Coronary artery (tissue), 2 donors: ENCODE data around the gene USP12.
A peak's percentile ranks its signal among the peaks of the same experiment; 100 is the strongest.

Source experiments
- DNase-seq: peaks from one replicate; pipeline ENCODE4 v3.0.0-alpha.2; 2017; ENCODE audit warnings: low spot score
- H3K27ac ChIP-seq, 2 donors: fragments of 200-600 bp; sonication (generic); one replicate each; pipeline ENCODE4 v1.5.1; 2016 to 2019
- H3K4me3 ChIP-seq: fragments of 200-600 bp; sonication (generic); 2 replicates; pipeline ENCODE4 v1.5.1; 2016; ENCODE audit warnings: mild to moderate bottlenecking, moderate library complexity
- TF ChIP-seq, protein P1 (sequence below): fragments of 200-600 bp; sonication (generic); IDR thresholded peaks from one replicate; pipeline ENCODE4 v1.5.1; 2019; ENCODE audit warnings: antibody characterized with exemption

Gene USP12

DNA sequence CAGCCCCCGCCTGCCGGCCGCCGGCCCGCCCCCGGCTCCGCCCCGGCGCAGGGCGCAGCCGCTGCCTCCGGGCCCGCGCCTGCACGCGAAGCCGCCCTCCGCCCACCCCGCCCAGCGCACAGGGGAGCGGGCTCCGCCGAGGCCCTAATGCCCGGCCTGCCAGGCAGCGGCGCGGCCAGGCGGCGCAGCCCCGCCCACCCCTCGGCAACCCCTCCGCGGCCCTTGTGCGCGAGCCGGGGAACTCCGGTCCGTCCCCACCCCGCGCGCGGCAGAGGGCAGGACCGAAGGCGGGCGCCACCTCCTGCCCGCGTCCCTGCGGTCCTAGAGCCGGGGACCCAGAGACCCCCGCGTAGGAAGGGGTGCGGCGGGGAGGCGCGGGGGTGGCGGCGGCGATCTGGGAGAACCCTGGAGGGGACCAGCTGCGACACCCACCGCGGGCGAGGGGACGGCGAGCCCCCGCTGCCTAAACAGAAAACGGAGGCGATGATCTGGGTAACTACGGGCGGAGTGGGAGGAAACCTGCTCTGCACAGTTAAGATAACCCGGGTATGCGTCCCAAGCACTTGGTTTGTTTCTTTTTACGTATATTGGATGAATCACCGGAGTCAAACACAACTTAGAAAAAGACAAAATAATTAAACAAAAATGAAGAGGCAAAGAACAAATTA lies 350 bp upstream of the USP12 start:
- peak; percentile 96 for DNase-seq
- H3K4me3 ChIP-seq: peak overlapping the region; percentile 92
- TF ChIP-seq, protein P1, sequence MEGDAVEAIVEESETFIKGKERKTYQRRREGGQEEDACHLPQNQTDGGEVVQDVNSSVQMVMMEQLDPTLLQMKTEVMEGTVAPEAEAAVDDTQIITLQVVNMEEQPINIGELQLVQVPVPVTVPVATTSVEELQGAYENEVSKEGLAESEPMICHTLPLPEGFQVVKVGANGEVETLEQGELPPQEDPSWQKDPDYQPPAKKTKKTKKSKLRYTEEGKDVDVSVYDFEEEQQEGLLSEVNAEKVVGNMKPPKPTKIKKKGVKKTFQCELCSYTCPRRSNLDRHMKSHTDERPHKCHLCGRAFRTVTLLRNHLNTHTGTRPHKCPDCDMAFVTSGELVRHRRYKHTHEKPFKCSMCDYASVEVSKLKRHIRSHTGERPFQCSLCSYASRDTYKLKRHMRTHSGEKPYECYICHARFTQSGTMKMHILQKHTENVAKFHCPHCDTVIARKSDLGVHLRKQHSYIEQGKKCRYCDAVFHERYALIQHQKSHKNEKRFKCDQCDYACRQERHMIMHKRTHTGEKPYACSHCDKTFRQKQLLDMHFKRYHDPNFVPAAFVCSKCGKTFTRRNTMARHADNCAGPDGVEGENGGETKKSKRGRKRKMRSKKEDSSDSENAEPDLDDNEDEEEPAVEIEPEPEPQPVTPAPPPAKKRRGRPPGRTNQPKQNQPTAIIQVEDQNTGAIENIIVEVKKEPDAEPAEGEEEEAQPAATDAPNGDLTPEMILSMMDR: no peak
- peak overlapping the region; percentile 96 for H3K27ac ChIP-seq

DNA sequence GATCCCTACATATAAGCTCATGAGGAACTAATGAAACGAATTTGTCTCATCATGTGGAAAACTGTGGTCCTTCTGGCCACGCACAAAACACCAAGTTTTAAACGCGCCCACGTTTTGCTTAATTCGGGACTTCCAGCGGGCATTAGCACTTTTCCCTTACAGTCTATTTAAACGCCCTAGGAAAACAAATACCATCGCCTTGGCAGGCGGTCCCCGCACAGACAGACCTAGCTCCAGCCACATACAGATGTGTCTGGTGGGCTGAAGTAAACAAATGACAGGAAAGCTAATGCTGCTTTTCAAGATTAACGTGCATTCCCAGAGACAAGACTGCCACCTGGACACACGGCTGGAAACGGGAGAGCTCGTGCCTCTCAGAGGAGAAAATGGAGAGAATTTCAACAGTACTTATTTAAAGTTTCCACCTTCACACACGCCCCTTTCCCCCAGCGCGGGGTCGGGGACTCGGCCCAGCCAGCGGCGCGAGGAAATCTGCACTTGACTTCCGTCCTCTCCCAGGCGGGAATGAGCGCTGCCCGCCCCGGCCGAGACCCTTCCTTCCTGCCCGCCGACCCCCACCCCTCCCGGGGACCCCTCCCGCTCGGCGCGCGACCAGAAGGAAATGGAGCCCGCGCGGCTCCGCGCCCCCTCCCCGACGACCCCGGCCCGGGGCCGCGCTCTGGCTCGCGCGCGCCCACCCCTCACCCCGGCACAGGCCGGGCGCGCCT lies 931 bp downstream of the USP12 start:
- TF ChIP-seq, protein P1: no peak
- Histone ChIP-seq H3K27ac (peak overlapping the region; percentile 91 to 96), H3K4me3 (peak overlapping the region; percentile 92)
- no peak for DNase-seq

DNA sequence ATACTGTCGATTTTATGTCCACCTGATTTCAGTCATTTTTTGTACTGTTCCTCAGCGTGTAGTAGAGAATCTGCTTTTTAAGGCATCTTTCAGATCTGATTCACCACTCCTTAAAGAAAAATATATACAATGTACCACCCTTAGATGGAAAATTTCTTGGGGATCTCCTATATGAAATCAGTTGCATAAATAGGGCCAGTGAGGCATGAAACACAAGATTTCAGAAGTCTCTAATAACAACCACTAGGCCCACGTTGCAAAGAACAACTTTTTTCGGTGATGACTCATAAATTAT lies 1.4 kb downstream of the USP12 start:
- Histone ChIP-seq H3K4me3 (peak overlapping the region; percentile 92), H3K27ac (peak overlapping the region; percentile 91 to 96)
- TF ChIP-seq, protein P1: no peak
- DNase-seq: no peak

DNA sequence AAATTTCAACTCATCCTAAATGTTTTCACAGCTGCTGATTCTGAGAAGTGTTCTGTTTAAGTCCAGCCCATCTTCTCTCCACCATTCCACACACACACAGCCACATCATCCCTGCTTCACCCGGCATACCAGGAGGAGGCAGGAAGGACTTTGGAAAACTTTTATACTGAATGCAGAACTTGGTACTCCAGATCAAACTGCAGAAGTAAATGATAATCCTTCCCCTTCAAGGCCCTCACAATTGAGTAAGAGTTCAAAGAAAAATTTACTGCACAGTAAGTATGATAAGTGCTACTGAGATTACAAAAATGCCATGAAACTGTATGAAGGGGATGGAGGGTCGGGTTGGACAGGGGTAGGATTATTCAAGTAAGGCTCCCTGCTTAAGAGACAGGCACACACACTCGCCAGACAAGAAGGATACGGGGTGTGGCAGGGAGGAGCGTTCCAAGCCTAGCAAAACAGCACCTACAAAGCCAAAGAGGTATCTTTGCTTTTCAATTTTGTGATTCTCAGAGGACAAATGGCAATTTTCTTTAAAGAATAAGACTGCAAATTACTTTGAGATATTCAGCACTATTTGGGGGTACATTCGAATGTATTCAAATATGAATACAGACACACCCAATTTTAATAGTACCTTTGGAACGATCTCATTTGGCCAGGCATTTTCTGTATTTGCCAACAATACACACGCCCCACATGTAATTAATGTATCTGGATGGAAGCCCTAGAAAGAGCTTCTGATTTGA lies 2.5 kb downstream of the USP12 start:
- DNase-seq: no peak
- peak overlapping the region; percentile 92 for H3K4me3 ChIP-seq
- peak overlapping the region; percentile 91 to 96 for H3K27ac ChIP-seq
- TF ChIP-seq, protein P1: no peak

DNA sequence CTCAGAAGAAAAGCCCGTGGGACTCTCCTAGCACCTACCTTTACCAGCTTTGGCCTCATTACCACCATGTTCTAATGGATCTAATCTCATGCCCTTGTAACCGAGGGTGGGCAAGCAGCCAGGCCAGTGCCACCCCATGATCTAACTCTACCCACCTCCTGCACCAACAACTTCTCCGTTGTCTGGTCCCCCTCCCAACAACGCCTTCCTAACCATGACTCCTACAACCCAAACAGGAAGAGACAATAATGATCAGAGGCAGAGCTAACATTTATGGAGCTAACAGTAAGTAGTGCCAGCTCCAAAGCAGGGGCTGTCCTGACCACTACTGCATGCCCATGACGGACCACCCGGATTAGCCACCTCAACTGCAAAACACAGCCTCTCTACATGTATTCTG lies 3.5 kb downstream of the USP12 start:
- TF ChIP-seq, protein P1: no peak
- DNase-seq: no peak
- peak overlapping the region; percentile 33 for H3K4me3 ChIP-seq
- H3K27ac ChIP-seq: peak overlapping the region in 1 of 2 donors; percentile 61

DNA sequence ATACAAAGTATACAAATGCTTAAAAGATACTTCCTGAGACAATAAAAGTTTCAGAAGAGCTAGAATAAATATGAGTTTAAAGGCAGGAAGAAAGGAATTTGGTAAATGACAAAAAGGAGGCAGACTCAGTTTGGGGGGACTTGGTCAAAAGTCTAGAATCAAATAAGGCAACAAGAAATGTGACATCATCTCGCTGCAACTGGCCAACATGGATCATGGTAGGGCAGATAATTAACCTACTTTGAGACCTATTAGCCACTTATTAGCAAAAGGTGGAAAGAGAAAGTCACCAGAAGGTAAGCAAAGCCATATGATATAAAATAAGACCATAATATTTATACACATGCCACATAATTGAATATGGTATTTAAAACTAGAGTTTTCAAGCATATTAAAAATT lies 5.3 kb downstream of the USP12 start:
- H3K27ac ChIP-seq: no peak overlapping the region
- TF ChIP-seq, protein P1: no peak
- DNase-seq: no peak
- no peak overlapping the region for H3K4me3 ChIP-seq
